MM.1S (cell line): Measurements from ENCODE around the gene STAT6.

ENCODE experiments used
- EZH2phosphoT487 ChIP-seq: fragments of 300-600 bp; sonication (generic); IDR thresholded peaks from 2 replicates; pipeline ENCODE4 v1.6.1; 2018; ENCODE audit warnings: antibody characterized with exemption, low read length
- TF ChIP-seq, protein P1 (sequence below): fragments of 300-600 bp; sonication (generic); IDR thresholded peaks from 2 replicates; pipeline ENCODE4 v1.5.1; 2016; ENCODE audit warnings: antibody characterized with exemption, low read length, mixed read lengths

DNA sequence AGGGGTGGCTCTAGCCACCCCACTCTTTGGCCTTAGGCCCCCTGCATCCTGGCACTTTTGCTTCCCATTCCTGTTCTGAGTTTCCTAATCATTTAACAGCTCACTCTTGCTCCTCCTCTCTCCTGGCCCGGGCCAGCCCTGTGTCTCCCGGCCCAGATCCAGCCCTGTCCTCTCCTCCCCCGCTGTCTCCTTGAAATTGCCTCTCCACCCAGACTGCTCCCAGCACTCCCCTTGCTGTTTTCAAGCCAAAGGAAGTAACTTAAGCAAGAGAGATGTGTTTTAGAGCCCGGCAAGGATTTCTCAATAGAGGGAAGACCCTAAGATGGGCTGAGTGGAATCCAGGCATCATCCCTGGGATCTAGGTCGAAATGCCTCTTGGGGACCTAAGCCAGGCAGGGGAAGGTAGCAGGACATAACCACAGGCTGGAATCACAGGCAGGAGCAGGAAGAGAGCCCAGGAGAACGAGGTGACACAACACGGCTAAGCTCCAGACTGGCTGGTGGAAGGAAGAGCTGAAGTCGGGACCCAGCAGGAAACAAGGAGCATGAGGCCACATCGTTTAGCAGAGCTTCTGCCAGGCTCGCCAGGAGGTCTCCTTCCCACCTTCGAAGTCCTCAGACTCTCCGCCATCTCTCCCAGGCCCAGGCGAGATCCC lies 38.2 kb upstream of the STAT6 start:
- TF ChIP-seq, protein P1, sequence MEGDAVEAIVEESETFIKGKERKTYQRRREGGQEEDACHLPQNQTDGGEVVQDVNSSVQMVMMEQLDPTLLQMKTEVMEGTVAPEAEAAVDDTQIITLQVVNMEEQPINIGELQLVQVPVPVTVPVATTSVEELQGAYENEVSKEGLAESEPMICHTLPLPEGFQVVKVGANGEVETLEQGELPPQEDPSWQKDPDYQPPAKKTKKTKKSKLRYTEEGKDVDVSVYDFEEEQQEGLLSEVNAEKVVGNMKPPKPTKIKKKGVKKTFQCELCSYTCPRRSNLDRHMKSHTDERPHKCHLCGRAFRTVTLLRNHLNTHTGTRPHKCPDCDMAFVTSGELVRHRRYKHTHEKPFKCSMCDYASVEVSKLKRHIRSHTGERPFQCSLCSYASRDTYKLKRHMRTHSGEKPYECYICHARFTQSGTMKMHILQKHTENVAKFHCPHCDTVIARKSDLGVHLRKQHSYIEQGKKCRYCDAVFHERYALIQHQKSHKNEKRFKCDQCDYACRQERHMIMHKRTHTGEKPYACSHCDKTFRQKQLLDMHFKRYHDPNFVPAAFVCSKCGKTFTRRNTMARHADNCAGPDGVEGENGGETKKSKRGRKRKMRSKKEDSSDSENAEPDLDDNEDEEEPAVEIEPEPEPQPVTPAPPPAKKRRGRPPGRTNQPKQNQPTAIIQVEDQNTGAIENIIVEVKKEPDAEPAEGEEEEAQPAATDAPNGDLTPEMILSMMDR = no peak
- TF ChIP-seq EZH2phosphoT487 = no peak
